GM12878 (cell line): ENCODE measurements around the gene VWA8. TPM values are rescaled to one million over a fixed set of nuclear protein-coding genes. Genes with fewer than 3 reads are reported as not detected.

Experiments
- ATAC-seq: fragments of 200-7000 bp; cut with Tn5 transposase; 3 replicates; pipeline ENCODE4 v1.9.1; 2020; ENCODE audit warnings: mild to moderate bottlenecking, moderate library complexity
- BruUV-seq: library from RNA; stranded (reverse); fragments of 400-500 nt; replicated peaks from 2 replicates; lab custom pipeline; 2021; lab: Mats Ljungman, UMichigan
- CTCF ChIA-PET: fragments of 300-600 bp; sonication (Branson Sonifier 250); formaldehyde crosslinking; extraction: SDS; loops from one replicate; lab custom pipeline; 2021; ENCODE audit warnings: inconsistent platforms; lab: Yijun Ruan, JAX
- POLR2A ChIA-PET: fragments of 350-600 bp; formaldehyde crosslinking; extraction: SDS; loops from one replicate; lab custom pipeline; 2021; ENCODE audit warnings: inconsistent platforms; lab: Charles Lee
- RAD21 ChIA-PET: fragments of 300-600 bp; sonication (Branson Sonifier 250); formaldehyde crosslinking; loops from one replicate; lab custom pipeline; 2023; ENCODE audit warnings: antibody characterized with exemption; ENCODE audit not compliant: unreplicated experiment; lab: Charles Lee
- SMC1A ChIA-PET: fragments of 300-600 bp; sonication (Branson Sonifier 250); formaldehyde crosslinking; loops from one replicate; lab custom pipeline; 2023; ENCODE audit not compliant: unreplicated experiment, uncharacterized antibody; lab: Charles Lee
- DNase-seq: peaks from one replicate; pipeline ENCODE4 v3.0.0-alpha.2; 2011; ENCODE audit warnings: low read depth, low spot score
- FAIRE-seq: peaks from 3 replicates; lab custom pipeline; 2011; peaks lifted over from hg19 to GRCh38; lab: Jason Lieb, UNC
- H2AFZ ChIP-seq: 2 replicates; pipeline ENCODE4 v1.6.0; 2011; ENCODE audit warnings: low read depth, low read length, control low read depth; ENCODE audit not compliant: control insufficient read depth
- H3K27ac ChIP-seq: 2 replicates; pipeline ENCODE4 v1.5.1; 2011; ENCODE audit warnings: control low read depth; ENCODE audit not compliant: control insufficient read depth, insufficient read depth
- H3K27me3 ChIP-seq, 2 experiments: replicated peaks in 1 of 2; 2 replicates each; pipeline versions ENCODE4 v1.6.0 to v1.6.1; 2011; ENCODE audit warnings: low read length in 1 of 2; ENCODE audit not compliant: control insufficient read depth in 2 of 2, insufficient read depth in 2 of 2
- H3K36me3 ChIP-seq, 2 experiments: 2 replicates each; pipeline ENCODE4 v1.5.1; 2011; ENCODE audit warnings: low read length in 1 of 2; ENCODE audit not compliant: control insufficient read depth in 2 of 2, insufficient read depth in 2 of 2
- H3K4me1 ChIP-seq: 2 replicates; pipeline ENCODE4 v1.6.1; 2011; ENCODE audit warnings: mild to moderate bottlenecking, low read length, moderate library complexity, mixed read lengths; ENCODE audit not compliant: control insufficient read depth, insufficient read depth
- H3K4me2 ChIP-seq: 2 replicates; pipeline ENCODE4 v1.6.0; 2011; ENCODE audit warnings: control low read depth; ENCODE audit not compliant: control insufficient read depth, insufficient read depth
- H3K4me3 ChIP-seq: fragments of 200-600 bp; sonication (generic); 2 replicates; pipeline ENCODE4 v1.5.1; 2016
- H3K79me2 ChIP-seq: 2 replicates; pipeline ENCODE4 v1.6.0; 2011; ENCODE audit warnings: low read length; ENCODE audit not compliant: control insufficient read depth, insufficient read depth
- H3K9ac ChIP-seq: 2 replicates; pipeline ENCODE4 v1.8.0; 2011; ENCODE audit warnings: low read length, control low read depth, mixed read lengths; ENCODE audit not compliant: control insufficient read depth, insufficient read depth
- H3K9me3 ChIP-seq: replicated peaks from 3 replicates; pipeline ENCODE4 v1.5.1; 2011; ENCODE audit warnings: mild to moderate bottlenecking, low read length; ENCODE audit not compliant: control insufficient read depth, insufficient read depth
- H4K20me1 ChIP-seq: 2 replicates; pipeline ENCODE4 v1.6.0; 2011; ENCODE audit not compliant: control insufficient read depth, insufficient read depth
- BACH1 ChIP-seq: fragments of 450-650 bp; IDR thresholded peaks from 2 replicates; pipeline ENCODE4 v1.6.1; 2017; ENCODE audit warnings: mild to moderate bottlenecking, borderline replicate concordance
- CEBPB ChIP-seq, 2 experiments: fragments of 150-350 bp in 1 of 2; IDR thresholded peaks; 2 replicates each; pipeline ENCODE4 v1.6.1; 2012 to 2014; ENCODE audit warnings: low read depth in 2 of 2, low read length in 2 of 2, borderline replicate concordance in 1 of 2, inconsistent platforms in 1 of 2
- CREM ChIP-seq: IDR thresholded peaks from 2 replicates; pipeline ENCODE4 v1.6.1; 2014; ENCODE audit warnings: antibody characterized with exemption, low read depth
- DPF2 ChIP-seq: fragments of 450-650 bp; IDR thresholded peaks from 2 replicates; pipeline ENCODE4 v1.6.1; 2017; ENCODE audit warnings: mild to moderate bottlenecking
- FOS ChIP-seq: IDR thresholded peaks from 3 replicates; pipeline ENCODE4 v1.6.1; 2011; ENCODE audit warnings: borderline replicate concordance; ENCODE audit not compliant: insufficient read length; ENCODE audit errors: extremely low read depth
- HDGF ChIP-seq: fragments of 450-650 bp; IDR thresholded peaks from 2 replicates; pipeline ENCODE4 v1.6.1; 2016; ENCODE audit warnings: antibody characterized with exemption
- MTA3 ChIP-seq: IDR thresholded peaks from 2 replicates; pipeline ENCODE4 v1.6.1; 2012; ENCODE audit warnings: low read length, inconsistent platforms, borderline replicate concordance
- NR2C1 ChIP-seq: fragments of 450-650 bp; IDR thresholded peaks from 2 replicates; pipeline ENCODE4 v1.6.1; 2017; ENCODE audit warnings: antibody characterized with exemption, mild to moderate bottlenecking, moderate library complexity
- RFX5 ChIP-seq: IDR thresholded peaks from 2 replicates; pipeline ENCODE4 v1.6.1; 2011; ENCODE audit warnings: low read depth, low read length, improper control_type of control experiment
- SMAD1 ChIP-seq: fragments of 450-650 bp; IDR thresholded peaks from 2 replicates; pipeline ENCODE4 v1.6.1; 2018; ENCODE audit warnings: mild to moderate bottlenecking, low read depth; ENCODE audit not compliant: partially characterized antibody
- SREBF2 ChIP-seq: IDR thresholded peaks from 2 replicates; pipeline ENCODE4 v1.6.1; 2012; ENCODE audit warnings: mild to moderate bottlenecking, low read length
- ZSCAN29 ChIP-seq: fragments of 450-650 bp; IDR thresholded peaks from 2 replicates; pipeline ENCODE4 v1.6.1; 2017; ENCODE audit warnings: mild to moderate bottlenecking, moderate library complexity
- ZZZ3 ChIP-seq: IDR thresholded peaks from 2 replicates; pipeline ENCODE4 v1.6.1; 2011; ENCODE audit warnings: low read depth; ENCODE audit not compliant: control insufficient read depth, insufficient read length
- WGBS: methylation state at CpG from one replicate; pipeline ENCODE4 v1.1.6; 2016; ENCODE audit warnings: low lambda C conversion rate; ENCODE audit not compliant: insufficient replicate concordance, insufficient coverage; ENCODE audit errors: missing lambda C conversion rate; 5-methylcytosine and 5-hydroxymethylcytosine counted together
- in situ Hi-C: fragments of 300-500 bp; cut with MboI; formaldehyde crosslinking; loops from 9 replicates; pipeline ENCODE4 v1.14.3; 2018; ENCODE audit warnings: mixed read lengths
- intact Hi-C: fragments of 100-400 bp; cut with micrococcal nuclease; formaldehyde crosslinking; loops from one replicate; pipeline ENCODE4 v1.14.2; 2022; ENCODE audit not compliant: unreplicated experiment
- polyA plus RNA-seq, 11 experiments: library from polyadenylated mRNA; depleted of rRNA in 4 of 11; unstranded in 6 of 11; stranded (reverse) in 5 of 11; fragments of >200 nt; fragmentation: Nextera tagmentation in 4 of 11; fragmentation: Illumina TruSeq in 1 of 11; extraction: Ambion mirVana in 4 of 11; extraction: Trizol in 1 of 11; gene quantifications; 1 replicate in 1 of 11; 2 replicates in 10 of 11; pipeline versions ENCODE4 v1.2.1 to v1.2.3, GENCODE V29; 2011 to 2016; ENCODE audit warnings: inconsistent platforms in 2 of 11, missing spikeins in 2 of 11, low read depth in 1 of 11
- total RNA-seq, 4 experiments: library from RNA; depleted of rRNA in 3 of 4; stranded (reverse); fragments of >200 nt in 3 of 4; fragmentation: Illumina TruSeq in 1 of 4; extraction: Trizol in 1 of 4; gene quantifications; 2 replicates each; pipeline versions ENCODE4 v1.2.1 to v1.2.3, GENCODE V29; 2013 to 2021
- TF ChIP-seq, protein P1 (sequence below): IDR thresholded peaks from 2 replicates; pipeline ENCODE4 v1.6.1; 2011; ENCODE audit warnings: low read depth, low read length, improper control_type of control experiment, borderline replicate concordance
- TF ChIP-seq, protein P2 (sequence below): fragments of 450-650 bp; IDR thresholded peaks from 2 replicates; pipeline ENCODE4 v1.6.1; 2018; ENCODE audit warnings: mild to moderate bottlenecking, low read depth, moderate library complexity; ENCODE audit not compliant: partially characterized antibody
- TF ChIP-seq, protein P3 (sequence below): fragments of 450-650 bp; IDR thresholded peaks from 2 replicates; pipeline ENCODE4 v1.6.1; 2014; ENCODE audit warnings: mild to moderate bottlenecking

VWA8 gene
- total and polyA plus RNA-seq, 10 of the 15 experiments (the other 5 are each of a cell fraction or from before 2014, with no cell fraction given), result 3.0 to 21.8 (median 13.5) TPM

DNA sequence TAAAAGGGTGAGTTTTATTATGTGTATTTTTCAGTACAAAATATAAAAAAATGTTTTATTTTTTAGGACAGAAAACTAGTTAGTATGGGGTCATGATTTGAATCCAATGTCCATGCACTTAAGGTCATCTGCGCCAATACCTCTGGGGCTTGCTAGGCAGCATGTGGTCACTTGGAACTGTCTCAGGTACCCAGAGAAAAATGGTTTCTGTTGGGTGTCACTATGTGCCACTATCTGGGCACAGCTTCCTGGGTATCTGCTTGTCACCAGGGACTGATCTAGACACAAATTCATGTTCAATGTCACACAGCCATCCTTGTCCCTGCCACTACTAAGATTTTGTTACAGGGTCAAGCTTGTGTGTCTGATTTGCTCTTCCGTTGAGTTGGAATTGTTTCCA, 403.2 kb downstream of the VWA8 start:
- Histone ChIP-seq H3K27me3 (no peaks in the 10 kb centered on the region), H3K4me3 (no peak overlapping the region), H3K4me1 (peaks cover 14% of the 10 kb centered on the region), H4K20me1 (no peaks in the 10 kb centered on the region), H3K79me2 (no peaks in the 10 kb centered on the region), H3K9ac (no peak overlapping the region), H3K4me2 (no peak overlapping the region), H3K36me3 (no peaks in the 10 kb centered on the region), H3K9me3 (no peaks in the 10 kb centered on the region), H3K27ac (no peak overlapping the region), H2AFZ (no peak overlapping the region)
- ATAC-seq, result no peak
- 97% methylated on average over 2 of the region's 2 CpGs for WGBS
- TF ChIP-seq, protein P1, sequence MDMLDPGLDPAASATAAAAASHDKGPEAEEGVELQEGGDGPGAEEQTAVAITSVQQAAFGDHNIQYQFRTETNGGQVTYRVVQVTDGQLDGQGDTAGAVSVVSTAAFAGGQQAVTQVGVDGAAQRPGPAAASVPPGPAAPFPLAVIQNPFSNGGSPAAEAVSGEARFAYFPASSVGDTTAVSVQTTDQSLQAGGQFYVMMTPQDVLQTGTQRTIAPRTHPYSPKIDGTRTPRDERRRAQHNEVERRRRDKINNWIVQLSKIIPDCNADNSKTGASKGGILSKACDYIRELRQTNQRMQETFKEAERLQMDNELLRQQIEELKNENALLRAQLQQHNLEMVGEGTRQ, result no peak
- no peak for TF ChIP-seq RFX5
- no peak for TF ChIP-seq SMAD1
- TF ChIP-seq CREM, result no peak
- TF ChIP-seq MTA3, result no peak
- TF ChIP-seq CEBPB (IDR thresholded peaks at IDR 0.05; ENCODE audit: borderline replicate concordance in 1 of 2, low read depth in 2 of 2, low read length in 2 of 2), result no peak
- no peak for TF ChIP-seq HDGF
- TF ChIP-seq BACH1, result no peak
- TF ChIP-seq FOS, result no peak
- TF ChIP-seq SREBF2, result no peak
- no peak for TF ChIP-seq NR2C1
- TF ChIP-seq ZZZ3, result no peak
- TF ChIP-seq, protein P2, sequence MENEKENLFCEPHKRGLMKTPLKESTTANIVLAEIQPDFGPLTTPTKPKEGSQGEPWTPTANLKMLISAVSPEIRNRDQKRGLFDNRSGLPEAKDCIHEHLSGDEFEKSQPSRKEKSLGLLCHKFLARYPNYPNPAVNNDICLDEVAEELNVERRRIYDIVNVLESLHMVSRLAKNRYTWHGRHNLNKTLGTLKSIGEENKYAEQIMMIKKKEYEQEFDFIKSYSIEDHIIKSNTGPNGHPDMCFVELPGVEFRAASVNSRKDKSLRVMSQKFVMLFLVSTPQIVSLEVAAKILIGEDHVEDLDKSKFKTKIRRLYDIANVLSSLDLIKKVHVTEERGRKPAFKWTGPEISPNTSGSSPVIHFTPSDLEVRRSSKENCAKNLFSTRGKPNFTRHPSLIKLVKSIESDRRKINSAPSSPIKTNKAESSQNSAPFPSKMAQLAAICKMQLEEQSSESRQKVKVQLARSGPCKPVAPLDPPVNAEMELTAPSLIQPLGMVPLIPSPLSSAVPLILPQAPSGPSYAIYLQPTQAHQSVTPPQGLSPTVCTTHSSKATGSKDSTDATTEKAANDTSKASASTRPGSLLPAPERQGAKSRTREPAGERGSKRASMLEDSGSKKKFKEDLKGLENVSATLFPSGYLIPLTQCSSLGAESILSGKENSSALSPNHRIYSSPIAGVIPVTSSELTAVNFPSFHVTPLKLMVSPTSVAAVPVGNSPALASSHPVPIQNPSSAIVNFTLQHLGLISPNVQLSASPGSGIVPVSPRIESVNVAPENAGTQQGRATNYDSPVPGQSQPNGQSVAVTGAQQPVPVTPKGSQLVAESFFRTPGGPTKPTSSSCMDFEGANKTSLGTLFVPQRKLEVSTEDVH, result no peak
- TF ChIP-seq, protein P3, sequence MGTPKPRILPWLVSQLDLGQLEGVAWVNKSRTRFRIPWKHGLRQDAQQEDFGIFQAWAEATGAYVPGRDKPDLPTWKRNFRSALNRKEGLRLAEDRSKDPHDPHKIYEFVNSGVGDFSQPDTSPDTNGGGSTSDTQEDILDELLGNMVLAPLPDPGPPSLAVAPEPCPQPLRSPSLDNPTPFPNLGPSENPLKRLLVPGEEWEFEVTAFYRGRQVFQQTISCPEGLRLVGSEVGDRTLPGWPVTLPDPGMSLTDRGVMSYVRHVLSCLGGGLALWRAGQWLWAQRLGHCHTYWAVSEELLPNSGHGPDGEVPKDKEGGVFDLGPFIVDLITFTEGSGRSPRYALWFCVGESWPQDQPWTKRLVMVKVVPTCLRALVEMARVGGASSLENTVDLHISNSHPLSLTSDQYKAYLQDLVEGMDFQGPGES, result no peak
- TF ChIP-seq ZSCAN29, result no peak
- TF ChIP-seq DPF2, result no peak
- ChIA-PET SMC1A (interaction anchor here (1.8 kb wide), 1 partner anchor 13 kb away, joined by 3 read pairs; no protein-coding TSS in a partner anchor), RAD21 (no interaction called here), CTCF (no interaction called here), POLR2A (no interaction called here)
- in situ Hi-C loops, result no loop called here
- DNase-seq, result no peak
- no peak for FAIRE-seq
- BruUV-seq, result no TSS peak
- intact Hi-C loops, result no loop called here
